SKM-1 (cell line): ENCODE data around the gene APOH.

Experiments used
- DNase-seq: peaks from one replicate; lab custom pipeline; 2025; ENCODE audit not compliant: unreplicated experiment; lab: John Stamatoyannopoulos, UW

The APOH gene

DNA sequence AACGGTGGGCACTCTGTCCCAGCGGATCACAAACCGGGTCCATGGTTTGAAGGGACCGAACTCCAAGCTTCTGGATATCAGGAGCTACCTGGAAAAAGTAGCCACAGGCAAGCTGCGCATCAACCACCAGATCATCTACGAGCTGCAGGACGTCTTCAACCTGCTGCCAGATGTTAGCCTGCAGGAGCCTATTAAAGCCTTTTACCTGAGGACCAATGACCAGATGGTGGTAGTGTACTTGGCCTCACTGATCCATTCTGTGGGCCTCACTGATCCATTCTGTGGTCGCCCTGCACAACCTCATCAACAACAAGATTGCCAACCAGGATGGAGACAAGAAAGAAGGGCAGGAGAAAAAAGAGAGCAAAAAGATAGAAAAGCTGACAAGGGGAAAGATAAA lies 31.0 kb downstream of the APOH start:
- no peak for DNase-seq

DNA sequence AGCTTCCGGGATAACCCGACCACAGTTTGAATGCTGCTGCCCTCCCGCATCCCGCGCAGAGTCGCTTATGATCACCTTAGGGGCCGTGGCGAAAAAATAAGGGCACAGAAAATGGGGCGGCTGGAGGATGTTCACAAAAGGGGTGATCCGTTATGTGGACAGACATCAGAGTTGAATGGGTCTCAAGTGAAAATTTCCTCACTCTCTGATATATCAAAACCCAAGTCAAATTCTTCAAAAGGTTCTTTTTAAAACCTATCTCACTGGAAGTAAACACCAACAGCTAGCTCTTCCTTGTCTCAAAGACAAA lies 36.9 kb downstream of the APOH start:
- DNase-seq = no peak

DNA sequence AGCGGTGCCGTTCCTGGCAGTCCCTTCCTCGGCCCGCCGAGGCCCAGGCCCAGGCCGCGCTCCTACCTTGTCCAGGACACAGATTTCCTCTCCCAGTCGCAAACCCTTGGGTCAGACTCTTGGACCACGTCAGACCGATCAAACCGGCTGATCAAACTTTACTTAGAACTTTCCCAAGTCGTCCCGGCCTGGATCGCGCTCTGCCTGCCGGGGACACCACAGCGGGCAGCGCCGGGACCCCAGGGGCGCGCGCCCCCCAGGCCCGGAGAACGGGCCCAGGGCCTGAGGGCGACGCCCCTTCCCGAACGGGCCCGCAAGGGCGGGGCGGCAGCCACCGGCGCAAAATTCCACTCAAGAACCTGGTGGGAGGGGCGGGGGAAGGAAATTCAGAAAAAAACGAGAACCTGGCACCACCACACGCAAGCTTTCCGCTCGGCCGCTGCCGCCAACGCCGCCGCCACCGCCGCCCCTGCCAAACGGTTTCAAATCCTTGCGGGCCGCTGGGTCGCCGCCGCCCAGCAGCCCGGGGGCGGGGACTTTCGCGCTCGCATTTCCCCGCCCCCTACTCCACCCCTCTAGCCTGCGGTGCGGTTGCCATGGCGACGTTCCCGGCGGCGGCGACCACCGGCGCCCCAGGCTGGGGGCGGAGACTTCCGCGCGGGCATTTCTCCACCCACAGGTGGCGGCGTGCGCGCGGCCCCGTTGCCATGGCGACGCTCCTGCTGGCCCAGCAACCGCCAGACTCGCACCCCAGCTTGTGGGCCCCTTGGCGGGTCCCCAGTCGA lies 37.4 kb downstream of the APOH start, which contains the start of gene CEP112:
Gene CEP112 (minus strand): TSS at position 541 of the 785 bp plus-strand sequence.
- DNase-seq = peak; percentile 31

DNA sequence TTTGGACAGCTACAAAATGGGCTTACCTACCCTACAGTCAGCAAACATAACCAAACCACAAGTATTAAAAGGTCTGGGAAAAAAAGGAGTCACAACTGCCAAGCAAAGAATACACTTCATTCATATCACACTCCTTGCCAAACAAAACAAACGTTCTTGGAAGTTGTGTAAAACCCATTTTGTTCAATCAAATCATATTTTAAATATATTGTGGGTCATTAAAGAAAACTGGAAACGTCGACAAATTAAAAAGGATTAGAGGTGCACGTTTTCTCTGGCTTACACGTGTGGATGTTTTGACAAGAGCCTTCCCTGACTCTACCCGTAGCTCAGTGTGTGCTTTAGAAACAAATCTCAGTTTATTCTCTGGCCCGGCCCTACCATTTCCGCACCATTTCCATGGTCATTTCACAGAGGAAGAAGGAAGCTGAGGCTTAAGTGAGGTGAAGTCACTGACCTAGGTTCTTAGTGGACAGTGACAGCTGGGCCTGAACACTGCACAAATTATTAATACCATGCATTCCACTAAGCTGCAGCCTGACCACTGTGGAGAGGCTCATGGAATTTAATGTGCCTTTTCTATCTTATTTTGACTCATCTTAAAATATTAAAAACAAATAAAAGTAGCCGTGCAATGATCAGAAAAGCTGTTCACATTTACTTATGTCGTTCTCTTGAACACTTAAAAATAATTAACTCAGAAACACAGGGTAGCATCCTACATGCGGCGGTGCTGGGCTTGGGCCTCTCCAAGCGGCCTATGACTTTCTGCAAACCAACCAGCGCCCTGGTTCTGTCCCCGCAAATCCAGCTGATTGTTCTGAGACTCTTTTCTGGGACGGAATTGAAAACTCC lies 38.2 kb downstream of the APOH start:
- DNase-seq = no peak

DNA sequence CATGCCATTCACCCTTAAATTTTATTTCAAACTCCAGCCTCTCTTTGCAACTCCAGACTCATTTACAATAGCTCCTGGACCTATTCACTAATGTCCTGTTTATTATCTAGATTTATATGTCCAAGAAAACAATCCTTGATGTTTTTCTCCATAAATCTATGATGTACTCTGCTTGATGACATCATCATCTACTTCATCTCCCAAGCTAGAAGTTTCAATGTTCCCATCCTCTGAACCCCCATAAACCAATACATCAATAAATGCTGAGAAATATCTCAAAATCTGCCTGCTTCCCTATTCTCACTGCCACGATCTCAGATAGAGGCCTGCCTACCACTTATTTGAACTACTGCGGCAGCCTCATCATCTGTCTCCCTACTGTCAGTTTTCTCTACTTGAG lies 41.5 kb downstream of the APOH start:
- DNase-seq = no peak

DNA sequence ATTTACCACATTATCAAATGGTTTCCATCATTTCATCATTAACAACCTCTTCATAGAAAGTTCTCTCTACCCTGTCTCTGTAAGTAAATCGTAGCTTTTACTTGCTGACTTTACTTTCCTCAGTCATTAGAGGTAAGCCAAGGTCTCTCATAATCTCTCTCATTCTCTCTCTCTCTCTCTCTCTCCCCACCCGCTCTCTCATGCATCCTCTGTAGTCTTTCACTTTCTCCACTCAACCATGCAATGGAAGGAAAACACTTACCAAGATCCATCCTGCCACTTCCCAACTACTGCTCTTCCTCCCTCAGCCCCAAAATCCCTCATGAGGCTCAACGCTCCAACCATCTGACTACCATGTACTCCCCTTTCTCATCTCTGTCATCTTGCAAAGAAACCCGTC lies 43.4 kb downstream of the APOH start:
- no peak for DNase-seq

DNA sequence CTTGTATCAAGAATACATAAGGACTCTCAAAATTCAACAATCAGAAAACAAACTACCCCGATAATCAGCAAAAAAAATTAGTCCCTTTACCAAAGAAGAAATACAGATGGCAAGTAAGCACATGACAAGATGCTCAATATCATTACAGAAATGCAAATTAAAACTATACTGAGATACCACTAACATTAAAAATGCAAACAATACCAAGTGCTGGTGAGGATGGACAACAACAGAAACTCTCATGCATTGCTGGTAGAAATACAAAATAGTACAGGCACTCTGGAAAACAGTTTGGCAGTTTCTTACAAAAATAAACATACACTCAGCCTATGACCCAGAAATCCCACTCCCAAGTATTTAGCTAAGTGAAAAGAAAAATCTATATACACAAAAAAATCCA lies 44.8 kb downstream of the APOH start:
- no peak for DNase-seq

DNA sequence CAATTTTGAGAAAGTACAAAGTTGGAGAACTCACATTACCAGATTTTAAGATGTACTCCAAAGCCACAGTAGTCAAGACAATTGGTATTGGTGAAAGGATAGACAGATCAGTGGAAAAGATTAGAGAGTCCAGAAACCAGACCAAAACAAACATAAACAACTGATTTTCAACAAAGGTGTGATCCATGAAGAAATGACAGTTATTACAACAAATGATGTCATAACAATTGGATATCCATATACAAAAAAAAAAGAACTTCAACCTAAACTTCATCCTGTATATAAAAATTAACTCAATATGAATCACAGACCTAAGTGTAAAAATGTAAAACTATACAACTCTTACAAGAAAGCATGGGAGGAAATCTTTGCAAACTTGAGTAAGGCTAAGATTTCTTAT lies 45.7 kb downstream of the APOH start:
- no peak for DNase-seq

DNA sequence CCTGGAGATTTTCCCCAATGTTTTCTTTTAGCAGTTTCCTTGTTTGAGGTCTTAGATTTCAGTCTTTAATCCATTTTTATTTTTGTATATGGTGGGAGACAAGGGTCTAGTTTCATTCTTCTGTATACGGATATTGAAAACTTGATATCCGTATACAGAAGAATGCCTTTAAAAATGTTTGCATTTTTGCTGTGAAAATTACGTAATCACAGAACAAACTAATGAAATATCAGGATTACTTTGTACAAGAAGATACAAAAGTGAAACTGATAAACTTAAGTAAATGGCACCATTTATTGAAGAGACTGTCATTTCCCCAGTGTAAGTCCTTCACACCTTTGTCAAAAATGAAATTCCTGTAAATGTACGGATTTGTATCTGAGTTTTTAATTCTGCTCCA lies 50.6 kb downstream of the APOH start:
- no peak for DNase-seq

DNA sequence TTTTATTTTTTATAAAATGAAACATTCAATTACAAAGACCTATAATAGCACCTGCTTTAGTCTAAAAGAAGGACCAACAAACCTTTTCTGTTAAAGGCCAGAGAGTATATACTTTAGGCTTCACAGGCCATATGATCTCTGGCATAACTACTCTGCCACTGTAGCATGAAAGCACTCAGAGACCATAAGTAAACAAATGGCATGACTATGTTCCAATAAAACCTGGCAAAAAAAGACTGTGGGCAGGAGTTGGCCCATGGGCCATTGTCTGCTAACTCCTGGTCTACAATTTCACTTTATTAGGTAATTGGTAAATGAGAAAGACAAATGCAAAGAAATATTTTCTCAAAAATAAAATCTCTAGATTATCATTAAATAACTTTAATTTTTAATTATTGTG lies 52.2 kb downstream of the APOH start:
- DNase-seq = no peak

DNA sequence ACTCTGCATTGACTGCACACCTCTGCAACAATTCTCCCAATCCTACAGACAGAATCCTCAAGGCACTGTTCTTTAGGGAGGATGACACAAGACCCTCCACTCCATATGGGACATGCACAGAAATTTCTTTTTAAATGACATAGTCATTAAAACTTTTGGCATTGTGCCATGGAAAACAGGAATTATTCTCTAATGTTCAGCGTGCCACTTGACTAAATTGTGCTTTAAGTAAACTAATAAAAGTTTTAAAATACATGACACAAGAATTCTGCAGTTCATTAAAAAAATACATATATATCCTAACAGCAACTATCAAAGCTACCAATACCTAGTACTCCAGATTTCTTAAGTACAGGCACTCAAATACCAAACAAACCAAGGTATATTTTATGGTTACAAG lies 53.3 kb downstream of the APOH start:
- DNase-seq = no peak

DNA sequence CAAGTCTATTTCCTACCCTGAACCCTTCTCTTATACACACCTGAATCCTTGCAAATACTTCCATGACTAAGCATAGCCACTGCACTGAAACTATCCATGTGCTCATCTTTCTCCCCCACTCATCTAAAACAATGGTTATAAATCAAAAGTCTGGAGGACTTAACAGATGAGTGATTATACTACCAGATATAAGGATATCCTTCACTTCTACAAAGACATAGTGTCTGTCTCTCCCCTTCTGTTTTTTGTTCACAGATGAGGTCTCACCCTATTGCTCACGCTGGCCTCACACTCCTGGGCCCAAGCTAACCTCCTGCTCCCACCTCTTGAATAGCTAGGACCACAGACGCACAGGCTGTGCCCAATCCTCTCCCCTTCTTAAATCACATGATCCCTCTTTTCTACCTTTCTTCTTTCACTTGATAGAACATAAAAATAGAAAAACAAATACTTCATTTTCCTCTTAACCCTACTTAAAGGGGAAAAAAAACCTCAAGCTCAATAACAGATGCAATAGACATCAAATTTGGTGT lies 56.5 kb downstream of the APOH start:
- DNase-seq = no peak

DNA sequence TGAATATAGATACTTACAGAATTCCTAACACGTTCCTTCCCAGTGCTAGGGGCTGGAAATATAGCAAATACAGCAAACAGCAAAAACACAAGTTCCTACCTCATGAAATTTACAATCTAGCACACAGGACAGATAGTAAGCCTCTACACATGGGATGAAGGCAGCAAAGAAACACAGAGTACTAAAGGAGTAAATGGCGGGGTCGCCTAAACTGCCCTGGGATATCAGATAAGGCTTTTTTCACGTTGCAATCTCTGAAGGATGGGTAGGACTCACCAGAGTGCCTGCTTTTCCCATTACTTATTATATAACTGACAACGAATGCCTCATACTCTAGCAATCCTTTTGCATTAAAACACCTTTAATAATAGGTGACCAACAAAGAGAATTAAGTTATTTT lies 57.1 kb downstream of the APOH start:
- DNase-seq = no peak

DNA sequence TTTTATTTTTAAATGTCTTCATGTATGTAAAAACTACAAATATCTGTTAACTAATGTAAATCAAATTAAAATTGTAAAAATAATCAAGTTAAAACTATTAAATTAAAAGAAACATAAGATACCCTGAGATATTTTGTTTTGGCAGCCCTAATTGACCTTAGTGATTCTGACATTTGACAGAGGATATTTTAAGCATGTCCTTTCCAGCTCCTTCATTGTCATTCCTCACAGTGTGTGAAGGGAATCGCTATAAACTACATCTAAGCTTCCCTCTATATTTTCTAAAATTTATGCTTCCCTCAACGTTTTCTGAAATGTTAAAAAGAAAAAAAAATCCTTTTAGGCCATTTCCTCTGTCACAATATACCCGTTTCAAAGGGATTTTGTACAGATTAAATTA lies 57.5 kb downstream of the APOH start:
- DNase-seq = no peak

DNA sequence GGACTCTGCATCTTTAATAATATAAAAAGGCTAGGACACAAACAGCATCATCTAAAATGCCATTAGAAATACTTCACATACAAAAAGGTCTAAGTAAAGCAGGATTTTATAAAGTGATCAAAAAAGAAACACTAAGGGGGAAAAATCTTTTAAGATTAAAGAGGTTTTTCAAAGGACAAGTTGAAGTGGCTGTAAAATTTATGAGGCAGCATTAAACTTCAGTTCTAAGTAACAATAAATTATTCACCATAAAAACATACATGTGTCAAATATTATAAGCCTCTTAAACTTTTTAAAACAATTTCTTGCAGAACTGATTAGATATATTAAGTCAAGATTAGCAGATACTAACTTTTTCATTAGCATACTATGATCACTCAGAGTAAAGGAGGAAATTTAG lies 58.0 kb downstream of the APOH start:
- DNase-seq = no peak

DNA sequence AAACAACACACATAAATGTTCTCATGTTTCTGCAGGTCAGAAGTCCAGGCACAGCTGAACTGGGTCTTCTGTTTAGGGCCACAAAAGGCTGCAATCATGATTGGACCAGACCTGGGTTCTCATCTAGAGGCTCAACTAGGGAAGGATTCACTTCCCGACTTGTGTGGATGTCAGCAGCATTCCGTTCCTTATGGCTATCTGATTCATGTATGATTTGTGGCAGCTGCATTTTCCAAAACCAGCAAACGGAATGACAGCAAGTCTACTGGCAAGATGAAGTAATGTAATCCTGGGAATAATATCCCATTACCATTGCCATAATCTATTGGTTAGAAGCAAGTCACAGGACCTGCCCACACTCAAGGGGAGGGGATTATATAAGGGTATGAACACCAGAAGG lies 59.4 kb downstream of the APOH start:
- DNase-seq = no peak

DNA sequence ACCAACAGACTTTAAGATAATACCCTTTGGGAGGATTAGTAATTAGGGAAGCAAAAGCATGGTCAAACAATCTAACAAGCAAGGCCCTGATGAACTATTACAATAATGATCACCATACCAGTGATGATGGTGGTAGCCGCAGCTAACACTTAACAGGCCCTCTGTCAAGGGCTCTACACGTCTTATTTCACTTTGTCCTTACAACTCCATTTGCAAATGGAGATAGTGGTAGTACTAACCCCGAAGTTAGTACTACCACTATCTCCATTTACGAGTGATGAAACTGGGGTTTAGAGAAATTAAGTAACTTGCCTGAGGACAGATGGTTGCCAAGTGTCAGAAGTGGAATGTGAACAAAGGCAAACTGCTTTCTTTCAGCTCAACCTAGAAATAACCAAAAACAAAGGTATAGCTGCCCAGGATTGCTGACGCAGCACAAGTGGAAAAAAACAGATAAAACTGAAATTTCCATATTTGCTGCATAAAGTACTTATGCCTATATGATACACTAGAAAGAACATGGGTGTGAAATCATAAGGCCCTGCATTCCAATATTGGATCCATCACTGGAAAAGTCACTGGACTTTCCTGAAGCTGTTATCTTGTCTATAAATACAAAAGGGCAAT lies 61.9 kb downstream of the APOH start:
- no peak for DNase-seq

DNA sequence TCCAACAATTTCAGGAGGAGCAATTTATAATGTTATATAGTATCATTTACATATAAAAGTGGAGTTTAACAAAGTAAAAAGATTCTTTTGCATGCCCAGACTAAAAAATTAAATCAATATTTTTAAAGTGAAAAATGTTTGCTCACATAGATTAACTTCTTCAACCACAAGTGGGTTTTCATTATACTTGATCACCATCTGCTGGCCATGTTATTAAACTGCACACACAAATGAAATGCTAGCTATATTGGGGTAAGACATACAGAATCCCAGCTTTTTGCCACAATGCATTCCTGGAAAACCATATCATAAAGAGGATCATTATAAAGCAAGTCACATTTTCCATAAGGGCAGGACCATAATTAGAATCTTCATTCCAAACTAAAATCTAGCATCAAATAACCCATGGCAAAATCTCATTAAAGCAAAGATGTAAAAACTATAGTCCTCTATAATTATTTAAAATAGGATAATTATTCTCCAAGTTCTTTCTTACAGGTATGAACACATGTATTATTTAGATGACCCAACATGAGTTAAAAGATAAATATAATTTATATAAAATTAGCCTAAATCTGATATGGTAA lies 63.6 kb downstream of the APOH start:
- peak; percentile 22 for DNase-seq
